NB4 (cell line): Measurements from ENCODE around the gene ZNF710.

Source experiments
- DNase-seq: peaks from one replicate; pipeline ENCODE4 v3.0.0; 2010; ENCODE audit warnings: low read depth
- H3K4me3 ChIP-seq: one replicate; pipeline ENCODE4 v1.5.1; 2011; ENCODE audit warnings: mild to moderate bottlenecking, low read depth, low read length, moderate library complexity
- MYC ChIP-seq: IDR thresholded peaks from 2 replicates; pipeline ENCODE4 v1.6.1; 2011; ENCODE audit warnings: low read depth, low read length
- POLR2A ChIP-seq: IDR thresholded peaks from 2 replicates; pipeline ENCODE4 v1.6.1; 2011; ENCODE audit warnings: mild to moderate bottlenecking; ENCODE audit not compliant: insufficient read length; ENCODE audit errors: extremely low read depth
- TF ChIP-seq, protein P1 (sequence below): IDR thresholded peaks from one replicate; pipeline ENCODE4 v1.5.1; 2012; ENCODE audit warnings: low read depth, low read length
- TF ChIP-seq, protein P2 (sequence below): IDR thresholded peaks from 2 replicates; pipeline ENCODE4 v1.6.1; 2011; ENCODE audit warnings: low read depth, low read length

The ZNF710 gene

DNA sequence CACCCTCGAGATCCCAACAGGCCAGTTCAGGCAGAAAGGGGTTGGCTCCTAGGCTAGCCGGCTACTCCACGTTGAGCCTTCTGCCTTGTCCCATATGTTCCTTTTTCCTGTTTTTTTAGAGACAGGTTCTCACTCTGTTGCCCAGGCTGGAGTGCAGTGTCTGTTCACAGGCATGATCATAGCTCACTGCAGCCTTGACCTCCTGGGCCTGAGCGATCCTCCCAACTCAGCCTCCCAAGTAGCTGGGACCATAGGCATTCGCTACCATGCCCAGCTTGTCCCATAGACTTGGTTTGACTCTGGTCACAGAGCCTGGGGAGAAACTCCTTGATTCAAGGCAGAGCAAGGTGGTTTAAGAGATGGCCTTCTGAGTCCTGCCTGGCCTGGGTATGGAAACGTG, 32.3 kb downstream of the ZNF710 start:
- H3K4me3 ChIP-seq: no peak overlapping the region
- TF ChIP-seq POLR2A: no peak
- TF ChIP-seq, protein P1, sequence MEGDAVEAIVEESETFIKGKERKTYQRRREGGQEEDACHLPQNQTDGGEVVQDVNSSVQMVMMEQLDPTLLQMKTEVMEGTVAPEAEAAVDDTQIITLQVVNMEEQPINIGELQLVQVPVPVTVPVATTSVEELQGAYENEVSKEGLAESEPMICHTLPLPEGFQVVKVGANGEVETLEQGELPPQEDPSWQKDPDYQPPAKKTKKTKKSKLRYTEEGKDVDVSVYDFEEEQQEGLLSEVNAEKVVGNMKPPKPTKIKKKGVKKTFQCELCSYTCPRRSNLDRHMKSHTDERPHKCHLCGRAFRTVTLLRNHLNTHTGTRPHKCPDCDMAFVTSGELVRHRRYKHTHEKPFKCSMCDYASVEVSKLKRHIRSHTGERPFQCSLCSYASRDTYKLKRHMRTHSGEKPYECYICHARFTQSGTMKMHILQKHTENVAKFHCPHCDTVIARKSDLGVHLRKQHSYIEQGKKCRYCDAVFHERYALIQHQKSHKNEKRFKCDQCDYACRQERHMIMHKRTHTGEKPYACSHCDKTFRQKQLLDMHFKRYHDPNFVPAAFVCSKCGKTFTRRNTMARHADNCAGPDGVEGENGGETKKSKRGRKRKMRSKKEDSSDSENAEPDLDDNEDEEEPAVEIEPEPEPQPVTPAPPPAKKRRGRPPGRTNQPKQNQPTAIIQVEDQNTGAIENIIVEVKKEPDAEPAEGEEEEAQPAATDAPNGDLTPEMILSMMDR: no peak
- TF ChIP-seq, protein P2, sequence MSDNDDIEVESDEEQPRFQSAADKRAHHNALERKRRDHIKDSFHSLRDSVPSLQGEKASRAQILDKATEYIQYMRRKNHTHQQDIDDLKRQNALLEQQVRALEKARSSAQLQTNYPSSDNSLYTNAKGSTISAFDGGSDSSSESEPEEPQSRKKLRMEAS: no peak
- TF ChIP-seq MYC: no peak
- no peak for DNase-seq

DNA sequence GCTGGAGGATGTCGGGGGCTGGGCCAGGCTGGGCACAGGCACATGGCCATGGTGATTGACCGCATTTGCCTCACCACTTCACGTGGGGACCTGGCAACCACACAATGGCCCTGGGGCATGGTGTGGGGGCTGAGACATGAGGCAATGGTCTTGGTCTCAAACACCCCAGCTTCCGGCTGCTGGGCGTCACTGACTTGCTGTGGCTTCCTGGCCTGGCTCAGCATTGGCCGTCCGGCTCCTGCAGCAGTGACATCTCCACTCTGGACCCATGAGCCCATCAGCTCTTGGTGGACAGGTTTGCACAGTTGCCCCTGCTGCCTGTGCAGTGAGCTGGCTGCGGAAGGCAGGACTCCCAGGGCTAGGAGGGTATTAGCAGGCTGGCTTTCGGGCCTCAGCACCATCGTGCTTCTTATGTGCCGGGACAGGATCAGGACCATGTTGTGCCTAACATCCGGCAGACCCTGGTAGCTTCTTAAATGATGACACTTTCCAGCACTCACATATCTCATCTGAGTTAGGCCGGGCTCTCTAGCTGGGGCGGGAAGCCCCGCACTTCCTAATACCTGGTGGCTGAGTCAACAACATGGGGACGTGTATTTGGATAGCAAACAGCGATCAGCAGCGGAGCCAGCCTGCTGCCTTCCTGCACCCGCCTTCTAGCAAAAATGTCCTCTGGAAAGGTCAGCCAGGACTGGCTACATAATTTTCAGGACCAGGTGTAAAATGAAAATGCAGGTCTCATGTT, 34.1 kb downstream of the ZNF710 start:
- DNase-seq: peak; percentile 99
- H3K4me3 ChIP-seq: peak overlapping the region; percentile 59
- peak; percentile 99 for TF ChIP-seq MYC
- TF ChIP-seq POLR2A: peak; percentile 78
- TF ChIP-seq, protein P2: peak; percentile 97
- TF ChIP-seq, protein P1: no peak

DNA sequence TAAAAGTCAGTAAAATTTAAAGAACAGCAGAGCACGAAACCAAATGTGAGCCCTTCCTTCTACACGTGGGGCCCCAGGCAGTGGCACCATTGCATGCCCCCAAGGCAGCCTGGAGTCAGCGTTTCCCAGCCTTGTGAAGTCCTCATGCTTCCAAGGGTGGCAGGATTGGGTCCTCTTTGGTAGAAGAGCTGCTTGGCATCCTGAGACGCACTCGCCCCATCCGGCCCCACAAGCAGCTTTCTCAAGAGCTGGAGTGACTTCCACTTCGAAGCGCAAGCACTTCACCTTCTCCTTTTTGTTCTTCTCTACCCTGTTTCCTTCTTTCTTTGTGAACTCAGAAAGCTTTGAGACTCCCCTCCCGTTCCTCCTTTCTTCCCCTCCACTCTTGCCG, 34.7 kb downstream of the ZNF710 start:
- TF ChIP-seq, protein P2: peak; percentile 44
- TF ChIP-seq POLR2A: no peak
- peak; percentile 45; the same call in 1 of the 2 replicates for TF ChIP-seq MYC
- TF ChIP-seq, protein P1: no peak
- peak overlapping the region; percentile 52 for H3K4me3 ChIP-seq
- DNase-seq: peak; percentile 81

DNA sequence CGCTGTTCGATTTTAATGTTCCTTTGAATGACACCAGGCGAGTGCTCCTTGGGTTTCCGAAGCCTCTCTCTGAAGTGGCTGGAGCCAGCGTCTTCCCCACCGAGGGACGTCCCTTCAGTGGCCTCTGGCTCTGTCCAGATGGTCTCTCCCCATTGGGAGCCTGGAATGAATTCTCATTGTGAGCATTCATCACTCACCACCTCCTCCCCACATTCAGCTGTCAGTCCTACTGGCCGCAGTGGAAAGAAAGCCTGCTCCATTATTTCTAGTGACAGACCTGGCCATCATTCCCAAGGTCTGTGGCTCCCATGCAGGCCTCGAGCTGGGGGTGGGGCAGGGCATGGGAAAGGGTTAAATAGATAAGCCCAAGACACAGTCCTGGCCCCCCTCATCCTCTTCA, 35.2 kb downstream of the ZNF710 start:
- DNase-seq: no peak
- no peak overlapping the region for H3K4me3 ChIP-seq
- TF ChIP-seq, protein P1: no peak
- TF ChIP-seq POLR2A (no peak), MYC (no peak)
- TF ChIP-seq, protein P2: no peak

DNA sequence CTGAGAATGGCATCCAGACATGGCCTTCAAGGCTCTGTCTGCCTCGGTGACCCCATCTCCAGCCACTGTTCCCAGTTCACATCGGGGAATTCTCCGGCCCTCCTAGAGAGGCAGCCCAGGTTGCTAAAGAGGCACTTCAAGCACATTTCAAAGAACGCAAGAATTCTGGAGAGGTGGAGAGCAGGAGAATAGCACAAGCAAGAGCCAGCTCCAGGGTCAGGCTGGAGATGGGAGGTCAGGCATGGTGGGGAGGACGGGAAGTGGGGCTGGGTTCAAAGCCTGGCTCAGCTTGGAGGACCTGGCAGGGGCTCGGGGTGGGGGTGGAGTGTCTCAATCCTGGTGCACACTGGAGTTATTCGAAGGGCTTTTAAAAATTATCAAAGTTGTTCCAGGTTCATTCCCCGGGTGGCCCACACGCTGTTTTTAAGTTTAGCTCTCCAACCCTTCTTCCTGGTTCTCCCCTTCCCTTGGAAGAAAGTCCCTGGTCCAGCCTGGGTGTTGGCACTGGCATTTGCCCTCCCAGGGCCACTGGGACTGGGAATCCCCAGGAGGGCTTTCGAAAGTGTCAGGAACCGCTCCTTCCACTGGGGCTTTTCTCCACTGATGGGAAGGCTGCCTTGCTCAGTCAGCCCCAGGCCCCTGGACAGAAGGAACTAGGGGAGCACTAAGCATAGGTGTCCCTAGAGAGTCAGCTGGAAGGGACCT, 35.8 kb downstream of the ZNF710 start:
- no peak overlapping the region for H3K4me3 ChIP-seq
- no peak for TF ChIP-seq POLR2A
- TF ChIP-seq, protein P2: no peak
- no peak for DNase-seq

DNA sequence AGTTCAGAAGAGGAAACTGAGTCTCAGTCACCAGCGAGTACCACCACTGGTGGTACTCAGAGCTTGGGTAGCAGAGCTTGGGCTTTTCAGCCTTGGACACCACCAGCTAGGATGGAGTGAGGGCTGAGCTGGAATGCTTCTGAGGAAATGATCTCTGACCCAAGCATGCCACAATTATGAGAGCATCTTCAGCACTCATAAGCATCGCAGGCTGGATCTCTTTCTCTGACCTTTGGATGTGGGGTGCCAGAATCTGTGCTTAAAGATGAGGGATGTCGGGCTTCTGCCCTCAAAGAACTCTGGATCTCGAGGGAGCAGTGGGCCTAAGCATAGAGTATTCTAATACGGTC, 36.4 kb downstream of the ZNF710 start:
- TF ChIP-seq, protein P2: no peak
- TF ChIP-seq MYC (no peak), POLR2A (no peak)
- TF ChIP-seq, protein P1: no peak
- no peak overlapping the region for H3K4me3 ChIP-seq
- DNase-seq: no peak
